HG03442 (cell line): ENCODE measurements around the gene FGGY.
"Not testable (repeated sequence)": the region's sequence is repeated elsewhere in the genome, so short reads cannot be mapped to it uniquely, and the experiment has no call there.

ENCODE experiments used
- ATAC-seq: cut with Tn5 transposase; IDR thresholded peaks from one replicate; pipeline ENCODE4 v1.9.1; 2021; ENCODE audit warnings: mild to moderate bottlenecking, moderate library complexity; ENCODE audit not compliant: unreplicated experiment

FGGY gene

GRCh38 chr1:59296358-59297256 is at the start of gene FGGY:
Gene FGGY, plus strand, starts transcription at chr1:59297094. Its CDS starts 24,456 bp downstream, at chr1:59321550.
- peak; percentile 95 for ATAC-seq

GRCh38 chr1:59248758-59249157 is 48.1 kb upstream of the FGGY start:
- ATAC-seq = no peak

GRCh38 chr1:59249396-59250137 is 47.3 kb upstream of the FGGY start:
- ATAC-seq = no peak

- not testable (repeated sequence) for ATAC-seq
These were observed 45.8 kb upstream of the FGGY start for GRCh38 chr1:59251061-59251460.

GRCh38 chr1:59256429-59256828 is 40.5 kb upstream of the FGGY start:
- not testable (repeated sequence) for ATAC-seq

GRCh38 chr1:59258412-59259032 is 38.4 kb upstream of the FGGY start:
- ATAC-seq = no peak

- ATAC-seq = no peak
These were observed 35.4 kb upstream of the FGGY start for GRCh38 chr1:59261537-59261936.

- no peak for ATAC-seq
These were observed 34.3 kb upstream of the FGGY start for GRCh38 chr1:59262631-59263030.

- ATAC-seq = no peak
These were observed 33.8 kb upstream of the FGGY start for GRCh38 chr1:59263111-59263510.

- ATAC-seq = no peak
These were observed 31.3 kb upstream of the FGGY start for GRCh38 chr1:59265622-59266021.

GRCh38 chr1:59266180-59266926 is 30.5 kb upstream of the FGGY start:
- peak; percentile 76 for ATAC-seq

GRCh38 chr1:59266927-59267293 is 30.0 kb upstream of the FGGY start:
- peak; percentile 52 for ATAC-seq

- no peak for ATAC-seq
These were observed 28.5 kb upstream of the FGGY start for GRCh38 chr1:59268406-59268805.

GRCh38 chr1:59271561-59272260 is 25.2 kb upstream of the FGGY start:
- ATAC-seq = no peak

- peak; percentile 79 for ATAC-seq
These were observed 24.4 kb upstream of the FGGY start for GRCh38 chr1:59272507-59272906.

GRCh38 chr1:59276439-59276851 is 20.4 kb upstream of the FGGY start:
- no peak for ATAC-seq

GRCh38 chr1:59278780-59279354 is 18.0 kb upstream of the FGGY start:
- no peak for ATAC-seq

- ATAC-seq = no peak
These were observed 17.2 kb upstream of the FGGY start for GRCh38 chr1:59279645-59280044.

- no peak for ATAC-seq
These were observed 13.9 kb upstream of the FGGY start for GRCh38 chr1:59282951-59283350.

GRCh38 chr1:59285691-59286090 is 11.2 kb upstream of the FGGY start:
- no peak for ATAC-seq
